Endothelial cell (in vitro differentiated cells): ENCODE measurements around the gene HSPA1L. TPM values are rescaled to one million over a fixed set of nuclear protein-coding genes. Genes with fewer than 3 reads are reported as not detected.
"Not testable (repeated sequence)": the region's sequence is repeated elsewhere in the genome, so short reads cannot be mapped to it uniquely, and the experiment has no call there.

Experiments
- DNase-seq: peaks from one replicate; pipeline ENCODE4 v3.0.0; 2021; ENCODE audit warnings: low spot score
- H3K27ac Mint-ChIP-seq: one replicate; pipeline ENCODE4 v1.8.0; 2021; ENCODE audit warnings: mixed read lengths, inconsistent platforms; ENCODE audit not compliant: unreplicated experiment
- H3K27me3 Mint-ChIP-seq: one replicate; pipeline ENCODE4 v1.8.0; 2021; ENCODE audit warnings: mild to moderate bottlenecking, moderate library complexity, mixed read lengths, inconsistent platforms; ENCODE audit not compliant: unreplicated experiment
- H3K36me3 Mint-ChIP-seq: one replicate; pipeline ENCODE4 v1.8.0; 2021; ENCODE audit warnings: mild to moderate bottlenecking, low read depth, mixed read lengths, inconsistent platforms; ENCODE audit not compliant: unreplicated experiment
- H3K4me1 Mint-ChIP-seq: one replicate; pipeline ENCODE4 v1.8.0; 2021; ENCODE audit warnings: mild to moderate bottlenecking, mixed read lengths, inconsistent platforms; ENCODE audit not compliant: unreplicated experiment
- H3K4me3 Mint-ChIP-seq: one replicate; pipeline ENCODE4 v1.8.0; 2021; ENCODE audit warnings: mild to moderate bottlenecking, mixed read lengths, inconsistent platforms; ENCODE audit not compliant: unreplicated experiment
- H3K9me3 Mint-ChIP-seq: one replicate; pipeline ENCODE4 v1.8.0; 2021; ENCODE audit warnings: mixed read lengths, inconsistent platforms; ENCODE audit not compliant: unreplicated experiment
- CTCF ChIP-seq: fragments of 200-600 bp; sonication (generic); IDR thresholded peaks from one replicate; pipeline ENCODE4 v1.5.0; 2021; ENCODE audit warnings: antibody characterized with exemption; ENCODE audit not compliant: unreplicated experiment
- long read RNA-seq: library from polyadenylated mRNA; unstranded; transcript quantifications from one replicate; pipeline ENCODE4 v2.0.0, GENCODE V29; 2020; ENCODE audit not compliant: unreplicated experiment
- total RNA-seq: library from RNA; stranded (reverse); fragmentation: NEBNext Ultra II Directional; extraction: Animal tissue kit (Norgen Biotek cat#: 25700); gene quantifications from one replicate; pipeline ENCODE4 v1.2.1, GENCODE V29; 2021; ENCODE audit not compliant: unreplicated experiment

The HSPA1L gene
- total RNA-seq = 0.82 TPM
- long read RNA-seq = 0 reads

- H3K9me3 Mint-ChIP-seq = no peaks in the 10 kb centered on the region
- peaks cover 11% of the 10 kb centered on the region for H3K4me1 Mint-ChIP-seq
- no peaks in the 10 kb centered on the region for H3K36me3 Mint-ChIP-seq
- peak within 1 kb of the TSS; percentile 85 for H3K4me3 Mint-ChIP-seq
- H3K27me3 Mint-ChIP-seq = peaks cover 7% of the 10 kb centered on the region
- no peak for TF ChIP-seq CTCF
- DNase-seq = peak; percentile 84
- peak within 1 kb of the TSS; percentile 96 for H3K27ac Mint-ChIP-seq
Observed at GRCh38 chr6:31815025-31815838, at the start of gene HSPA1L, which contains the start of gene HSPA1A. TSS of gene HSPA1L (minus strand) at chr6:31815283. CDS start at chr6:31811972, 3,311 bp downstream. TSS of gene HSPA1A (plus strand) at chr6:31815543. CDS start at chr6:31815757, 214 bp downstream.

- no peaks in the 10 kb centered on the region for H3K9me3 Mint-ChIP-seq
- peaks cover 3% of the 10 kb centered on the region for H3K4me1 Mint-ChIP-seq
- H3K27me3 Mint-ChIP-seq = peaks cover 14% of the 10 kb centered on the region
- peak overlapping the region; percentile 42 for H3K27ac Mint-ChIP-seq
- no peak for TF ChIP-seq CTCF
- no peaks in the 10 kb centered on the region for H3K36me3 Mint-ChIP-seq
- no peak for DNase-seq
- no peak overlapping the region for H3K4me3 Mint-ChIP-seq
Observed at GRCh38 chr6:31864818-31865204, 49.7 kb upstream of the HSPA1L start.

GRCh38 chr6:31864123-31864562 is 49.1 kb upstream of the HSPA1L start:
- H3K4me1 Mint-ChIP-seq, DNase-seq, H3K27ac Mint-ChIP-seq, H3K36me3 Mint-ChIP-seq, H3K9me3 Mint-ChIP-seq: not testable (repeated sequence)
- H3K27me3 Mint-ChIP-seq = peaks cover 14% of the 10 kb centered on the region
- H3K4me3 Mint-ChIP-seq = peak overlapping the region; percentile 95

GRCh38 chr6:31862344-31863235 is 47.5 kb upstream of the HSPA1L start, which contains the start of gene NEU1:
TSS of gene NEU1 (minus strand) at chr6:31862821. CDS start at chr6:31862776, 45 bp downstream.
- DNase-seq = peak; percentile 92
- H3K4me1 Mint-ChIP-seq = peaks cover 3% of the 10 kb centered on the region
- H3K9me3 Mint-ChIP-seq = no peaks in the 10 kb centered on the region
- no peak for TF ChIP-seq CTCF
- peak within 1 kb of the TSS; percentile 95 for H3K4me3 Mint-ChIP-seq
- peaks cover 14% of the 10 kb centered on the region for H3K27me3 Mint-ChIP-seq
- H3K36me3 Mint-ChIP-seq = peaks cover 6% of the 10 kb centered on the region
- H3K27ac Mint-ChIP-seq = peak within 1 kb of the TSS; percentile 80

- Mint-ChIP-seq H3K27ac (peak overlapping the region; percentile 64), H3K27me3 (peaks cover 14% of the 10 kb centered on the region), H3K4me1 (peaks cover 3% of the 10 kb centered on the region), H3K36me3 (peaks cover 6% of the 10 kb centered on the region), H3K9me3 (no peaks in the 10 kb centered on the region), H3K4me3 (peak overlapping the region; percentile 95)
- TF ChIP-seq CTCF = no peak
- DNase-seq = no peak
Observed at GRCh38 chr6:31861919-31862343, 46.8 kb upstream of the HSPA1L start.
